ENCODE measurements around the gene MAT2A. TPM values are rescaled to one million over a fixed set of nuclear protein-coding genes. Genes with fewer than 3 reads are reported as not detected.

The MAT2A gene
- total RNA-seq, 1 donor from 2014 or later = 405 TPM

- TF ChIP-seq, protein P1, sequence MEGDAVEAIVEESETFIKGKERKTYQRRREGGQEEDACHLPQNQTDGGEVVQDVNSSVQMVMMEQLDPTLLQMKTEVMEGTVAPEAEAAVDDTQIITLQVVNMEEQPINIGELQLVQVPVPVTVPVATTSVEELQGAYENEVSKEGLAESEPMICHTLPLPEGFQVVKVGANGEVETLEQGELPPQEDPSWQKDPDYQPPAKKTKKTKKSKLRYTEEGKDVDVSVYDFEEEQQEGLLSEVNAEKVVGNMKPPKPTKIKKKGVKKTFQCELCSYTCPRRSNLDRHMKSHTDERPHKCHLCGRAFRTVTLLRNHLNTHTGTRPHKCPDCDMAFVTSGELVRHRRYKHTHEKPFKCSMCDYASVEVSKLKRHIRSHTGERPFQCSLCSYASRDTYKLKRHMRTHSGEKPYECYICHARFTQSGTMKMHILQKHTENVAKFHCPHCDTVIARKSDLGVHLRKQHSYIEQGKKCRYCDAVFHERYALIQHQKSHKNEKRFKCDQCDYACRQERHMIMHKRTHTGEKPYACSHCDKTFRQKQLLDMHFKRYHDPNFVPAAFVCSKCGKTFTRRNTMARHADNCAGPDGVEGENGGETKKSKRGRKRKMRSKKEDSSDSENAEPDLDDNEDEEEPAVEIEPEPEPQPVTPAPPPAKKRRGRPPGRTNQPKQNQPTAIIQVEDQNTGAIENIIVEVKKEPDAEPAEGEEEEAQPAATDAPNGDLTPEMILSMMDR (conservative IDR thresholded peaks at IDR 0.05) = no peak
Measured at GRCh38 chr2:85506768-85507181, 32.2 kb upstream of the MAT2A start.

DNA sequence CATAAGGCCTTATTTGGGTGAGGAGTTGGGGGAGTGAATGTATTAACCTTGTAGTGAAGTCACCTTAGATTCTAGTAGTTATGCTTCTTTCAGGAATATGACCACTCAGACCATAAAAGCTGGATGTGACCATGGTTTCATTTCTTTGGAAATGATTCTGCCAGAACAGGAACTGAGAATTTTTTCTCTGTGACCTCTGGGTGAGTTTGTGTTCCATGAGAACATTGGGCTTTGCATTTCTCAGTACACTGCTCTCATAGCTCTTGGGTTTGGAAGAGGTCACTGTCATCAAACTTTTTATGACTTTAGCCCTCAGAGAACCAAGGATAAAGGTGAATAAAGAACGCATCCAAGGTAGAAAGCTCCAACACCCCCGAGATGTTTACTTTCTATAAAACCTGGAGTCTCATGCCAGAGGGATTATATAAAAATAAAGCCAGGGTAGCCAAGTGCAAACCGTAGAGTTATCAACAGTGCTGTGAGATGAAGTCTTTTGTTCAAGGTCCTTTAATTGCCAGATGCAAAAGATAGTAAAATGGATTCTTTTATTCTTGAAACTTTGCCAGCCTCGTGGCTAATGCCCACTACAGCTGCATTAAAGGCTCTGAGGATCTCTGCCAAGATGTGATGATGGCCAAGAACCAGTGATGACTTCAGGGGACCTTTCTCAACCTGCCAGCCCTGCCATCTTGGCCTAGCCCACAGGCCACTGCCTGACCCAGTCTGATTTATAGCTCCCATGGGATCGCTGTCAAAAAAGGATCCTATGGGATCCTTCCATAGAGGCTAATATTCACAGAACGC lies 27.8 kb upstream of the MAT2A start:
- TF ChIP-seq, protein P1 (conservative IDR thresholded peaks at IDR 0.05) = no peak
- H3K9me3 Mint-ChIP-seq = no peaks in the 10 kb centered on the region
- no peak for DNase-seq (ENCODE audit: low read depth, low spot score)
- H3K27me3 Mint-ChIP-seq (ENCODE audit: low read depth) = no peaks in the 10 kb centered on the region
- H3K27ac Mint-ChIP-seq (ENCODE audit: unreplicated experiment) = no peak overlapping the region
- no peaks in the 10 kb centered on the region for H3K36me3 Mint-ChIP-seq (ENCODE audit: low read depth)
- no peaks in the 10 kb centered on the region for H3K4me1 Mint-ChIP-seq
- H3K4me3 Mint-ChIP-seq = no peak overlapping the region

More at GRCh38 chr2:85506768-85507181, 32.2 kb upstream of the MAT2A start:
- Mint-ChIP-seq H3K36me3 (ENCODE audit: low read depth) (no peaks in the 10 kb centered on the region), H3K27me3 (ENCODE audit: low read depth) (no peaks in the 10 kb centered on the region), H3K4me1 (no peaks in the 10 kb centered on the region), H3K27ac (ENCODE audit: unreplicated experiment) (no peak overlapping the region), H3K9me3 (no peaks in the 10 kb centered on the region), H3K4me3 (no peak overlapping the region)
- DNase-seq (ENCODE audit: low read depth, low spot score) = no peak

GRCh38 chr2:85514323-85514722 lies 24.6 kb upstream of the MAT2A start:
- H3K27me3 Mint-ChIP-seq (ENCODE audit: low read depth) = no peaks in the 10 kb centered on the region
- no peaks in the 10 kb centered on the region for H3K36me3 Mint-ChIP-seq (ENCODE audit: low read depth)
- H3K4me1 Mint-ChIP-seq = no peaks in the 10 kb centered on the region
- DNase-seq (ENCODE audit: low read depth, low spot score) = no peak
- TF ChIP-seq, protein P1 (conservative IDR thresholded peaks at IDR 0.05) = no peak
- H3K27ac Mint-ChIP-seq (ENCODE audit: unreplicated experiment) = no peak overlapping the region
- H3K9me3 Mint-ChIP-seq = no peaks in the 10 kb centered on the region
- no peak overlapping the region for H3K4me3 Mint-ChIP-seq

DNA sequence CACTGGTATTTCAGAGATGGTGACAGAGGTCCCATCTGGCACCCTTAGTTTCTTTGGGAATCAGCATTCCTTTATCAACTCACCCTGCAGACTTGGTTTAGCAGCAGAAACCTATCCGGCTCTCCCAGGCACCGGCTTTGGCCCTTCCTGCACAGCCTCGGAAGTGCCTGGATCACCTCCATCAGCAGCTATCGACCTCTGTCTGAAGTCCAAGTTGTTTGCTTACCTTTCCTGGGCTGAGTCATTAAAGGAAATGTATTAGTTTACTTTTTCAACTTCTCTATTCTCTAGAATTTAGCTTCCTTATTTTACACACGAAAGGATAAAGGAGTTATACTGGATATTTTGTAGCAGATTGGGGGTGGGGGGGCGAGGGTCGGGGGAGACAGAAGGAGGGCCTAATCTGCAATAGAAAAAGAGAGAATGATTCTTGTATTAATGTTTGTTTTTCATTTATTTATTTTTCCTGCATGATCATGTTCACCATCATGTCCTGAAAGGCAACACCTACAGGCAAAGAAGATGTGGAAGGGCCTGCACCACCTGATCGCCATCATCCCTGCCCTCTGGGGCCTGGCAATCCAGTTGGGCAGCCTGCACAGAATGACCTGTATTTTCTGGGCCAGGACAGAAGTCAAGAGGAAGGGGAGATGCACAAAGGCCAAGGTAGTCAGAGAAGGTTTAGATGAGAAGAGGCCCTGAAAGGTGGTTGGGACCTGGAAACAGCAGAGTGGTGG lies 22.1 kb upstream of the MAT2A start:
- Mint-ChIP-seq H3K4me1 (no peaks in the 10 kb centered on the region), H3K4me3 (no peak overlapping the region), H3K27me3 (ENCODE audit: low read depth) (no peaks in the 10 kb centered on the region), H3K36me3 (ENCODE audit: low read depth) (no peaks in the 10 kb centered on the region), H3K9me3 (no peaks in the 10 kb centered on the region), H3K27ac (ENCODE audit: unreplicated experiment) (no peak overlapping the region)
- TF ChIP-seq, protein P1 (conservative IDR thresholded peaks at IDR 0.05) = no peak
- DNase-seq (ENCODE audit: low read depth, low spot score) = no peak

DNA sequence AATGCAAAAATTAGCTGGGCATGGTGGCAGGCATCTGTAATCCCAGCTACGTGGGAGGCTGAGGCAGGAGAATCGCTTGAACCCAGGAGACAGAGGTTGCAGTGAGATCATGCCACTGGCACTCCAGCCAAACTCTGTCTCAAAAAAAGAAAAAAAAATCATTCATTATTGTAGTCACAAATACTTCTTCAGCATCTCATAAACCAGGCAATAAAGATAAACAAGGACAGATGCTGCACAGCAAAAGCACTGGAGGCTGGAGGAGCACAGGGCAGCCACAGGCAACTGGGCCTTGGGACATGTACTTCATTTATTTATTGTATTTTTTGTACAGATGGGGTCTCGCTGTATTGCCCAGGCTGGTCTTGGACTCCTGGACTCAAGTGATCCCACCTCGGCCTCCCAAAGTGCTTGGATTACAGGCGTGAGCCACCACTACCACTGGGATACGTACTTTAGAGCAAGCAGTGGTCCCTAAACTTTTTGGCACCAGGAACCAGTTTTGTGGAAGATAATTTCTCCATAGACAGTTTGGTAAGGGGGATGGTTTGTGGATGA lies 16.8 kb upstream of the MAT2A start:
- Mint-ChIP-seq H3K36me3 (ENCODE audit: low read depth) (no peaks in the 10 kb centered on the region), H3K9me3 (no peaks in the 10 kb centered on the region), H3K4me3 (no peak overlapping the region), H3K27ac (ENCODE audit: unreplicated experiment) (no peak overlapping the region), H3K4me1 (peaks cover 11% of the 10 kb centered on the region), H3K27me3 (ENCODE audit: low read depth) (no peaks in the 10 kb centered on the region)
- DNase-seq (ENCODE audit: low read depth, low spot score) = no peak
- TF ChIP-seq, protein P1 (conservative IDR thresholded peaks at IDR 0.05) = no peak
